Hindlimb muscle (tissue), 1 donor: ENCODE data around the gene MSMO1. TPM values are rescaled to one million over a fixed set of nuclear protein-coding genes. Genes with fewer than 3 reads are reported as not detected.
"Not testable (repeated sequence)": the region's sequence is repeated elsewhere in the genome, so short reads cannot be mapped to it uniquely, and the experiment has no call there.

ENCODE experiments used
- DNase-seq: peaks from one replicate; pipeline ENCODE4 v3.0.0-alpha.2; 2013
- polyA plus RNA-seq: library from polyadenylated mRNA; unstranded; fragments of 120-200 nt; gene quantifications from one replicate; pipeline ENCODE4 v1.2.1, GENCODE V29; 2013; ENCODE audit not compliant: insufficient read length

The MSMO1 gene
- polyA plus RNA-seq, 1 donor: 24.7 TPM

- no peak for DNase-seq
These were observed 2.6 kb upstream of the MSMO1 start for GRCh38 chr4:165324918-165325304.

GRCh38 chr4:165325732-165326512, 1.5 kb upstream of the MSMO1 start:
- DNase-seq: no peak

GRCh38 chr4:165326831-165327210, 648 bp upstream of the MSMO1 start:
- no peak for DNase-seq

- no peak for DNase-seq
These were observed 594 bp downstream of the MSMO1 start for GRCh38 chr4:165328101-165328425.

GRCh38 chr4:165328708-165329107, 1.2 kb downstream of the MSMO1 start:
- DNase-seq: no peak

GRCh38 chr4:165330071-165330470, 2.6 kb downstream of the MSMO1 start:
- no peak for DNase-seq

- no peak for DNase-seq
These were observed 3.2 kb downstream of the MSMO1 start for GRCh38 chr4:165330666-165331065.

GRCh38 chr4:165331359-165331758, 3.9 kb downstream of the MSMO1 start:
- DNase-seq: no peak

- DNase-seq: no peak
These were observed 4.4 kb downstream of the MSMO1 start for GRCh38 chr4:165331823-165332222.

GRCh38 chr4:165332502-165332901, 5.0 kb downstream of the MSMO1 start:
- DNase-seq: no peak

- DNase-seq: no peak
These were observed 7.8 kb downstream of the MSMO1 start for GRCh38 chr4:165335163-165335703.

- DNase-seq: no peak
These were observed 9.3 kb downstream of the MSMO1 start for GRCh38 chr4:165336743-165337142.

- DNase-seq: not testable (repeated sequence)
These were observed 14.9 kb downstream of the MSMO1 start for GRCh38 chr4:165342340-165342739.

- DNase-seq: no peak
These were observed 16.1 kb downstream of the MSMO1 start for GRCh38 chr4:165343353-165344191.

GRCh38 chr4:165345666-165346417, 18.4 kb downstream of the MSMO1 start:
- DNase-seq: no peak

- no peak for DNase-seq
These were observed 20.4 kb downstream of the MSMO1 start for GRCh38 chr4:165347647-165348569.

- no peak for DNase-seq
These were observed 24.1 kb downstream of the MSMO1 start for GRCh38 chr4:165351359-165352130.

- no peak for DNase-seq
These were observed 28.4 kb downstream of the MSMO1 start for GRCh38 chr4:165355900-165356300.

- DNase-seq: no peak
These were observed 32.0 kb downstream of the MSMO1 start for GRCh38 chr4:165359506-165359905.

GRCh38 chr4:165360041-165360695, 32.7 kb downstream of the MSMO1 start:
- DNase-seq: no peak
